Lower leg skin (tissue), 3 donors: ENCODE data around the gene PCDH12.

Experiments used
- POLR2A ChIP-seq, 2 donors: fragments of 450-650 bp; IDR thresholded peaks; one replicate each; pipeline ENCODE4 v1.6.1; 2016 to 2017; ENCODE audit warnings: antibody characterized with exemption in 2 of 2, mild to moderate bottlenecking in 1 of 2, moderate library complexity in 1 of 2
- TF ChIP-seq, protein P1 (sequence below), 3 donors: fragments of 450-650 bp; IDR thresholded peaks; one replicate each; pipeline ENCODE4 v1.5.1; 2016; ENCODE audit warnings: antibody characterized with exemption in 3 of 3, mild to moderate bottlenecking in 3 of 3, moderate library complexity in 2 of 3

DNA sequence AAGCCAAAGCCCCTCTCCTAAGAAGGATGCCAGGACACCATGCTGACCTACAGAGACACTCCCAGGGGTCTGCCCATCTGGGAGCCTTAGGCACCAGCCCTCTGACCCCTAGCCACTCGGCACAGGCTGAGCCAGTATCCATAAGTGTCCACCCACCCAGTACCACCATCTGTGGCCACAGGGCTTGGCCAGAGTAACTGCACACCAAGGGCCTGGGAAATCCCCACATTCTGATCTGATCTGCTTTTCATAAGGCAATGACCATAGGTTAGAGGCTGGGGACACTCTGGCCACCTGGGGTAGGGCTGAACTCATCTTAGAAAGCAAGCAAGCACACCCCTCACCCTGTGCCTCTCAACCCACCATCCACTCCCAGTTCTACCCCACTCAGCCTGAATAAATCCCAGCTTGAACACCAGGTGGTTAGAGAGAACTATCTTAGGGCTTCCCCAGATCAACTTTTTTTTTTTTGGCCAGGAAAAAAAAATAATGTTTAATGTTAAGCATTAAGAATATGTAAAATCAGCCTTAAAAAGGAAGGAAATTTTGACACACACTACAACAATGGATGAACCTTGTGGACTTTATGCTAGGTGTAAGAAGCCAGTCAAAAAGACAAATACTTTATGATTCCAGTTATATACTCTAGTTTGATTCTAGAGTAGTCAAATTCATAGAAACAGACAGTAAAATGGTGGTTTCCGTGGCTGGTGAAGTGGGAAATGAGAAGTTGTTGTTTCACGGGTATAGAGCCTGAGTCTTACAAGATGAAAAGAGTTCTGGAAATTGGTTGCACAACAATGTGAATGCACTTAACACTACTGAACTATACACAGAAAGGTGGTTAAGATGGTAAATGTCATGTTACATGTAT lies 48.6 kb upstream of the PCDH12 start:
- TF ChIP-seq, protein P1, sequence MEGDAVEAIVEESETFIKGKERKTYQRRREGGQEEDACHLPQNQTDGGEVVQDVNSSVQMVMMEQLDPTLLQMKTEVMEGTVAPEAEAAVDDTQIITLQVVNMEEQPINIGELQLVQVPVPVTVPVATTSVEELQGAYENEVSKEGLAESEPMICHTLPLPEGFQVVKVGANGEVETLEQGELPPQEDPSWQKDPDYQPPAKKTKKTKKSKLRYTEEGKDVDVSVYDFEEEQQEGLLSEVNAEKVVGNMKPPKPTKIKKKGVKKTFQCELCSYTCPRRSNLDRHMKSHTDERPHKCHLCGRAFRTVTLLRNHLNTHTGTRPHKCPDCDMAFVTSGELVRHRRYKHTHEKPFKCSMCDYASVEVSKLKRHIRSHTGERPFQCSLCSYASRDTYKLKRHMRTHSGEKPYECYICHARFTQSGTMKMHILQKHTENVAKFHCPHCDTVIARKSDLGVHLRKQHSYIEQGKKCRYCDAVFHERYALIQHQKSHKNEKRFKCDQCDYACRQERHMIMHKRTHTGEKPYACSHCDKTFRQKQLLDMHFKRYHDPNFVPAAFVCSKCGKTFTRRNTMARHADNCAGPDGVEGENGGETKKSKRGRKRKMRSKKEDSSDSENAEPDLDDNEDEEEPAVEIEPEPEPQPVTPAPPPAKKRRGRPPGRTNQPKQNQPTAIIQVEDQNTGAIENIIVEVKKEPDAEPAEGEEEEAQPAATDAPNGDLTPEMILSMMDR (IDR thresholded peaks at IDR 0.05) = no peak
- no peak for TF ChIP-seq POLR2A (IDR thresholded peaks at IDR 0.05)
